Upper lobe of left lung (tissue), 6 donors: ENCODE data around the gene TBC1D5. TPM values are rescaled to one million over a fixed set of nuclear protein-coding genes. Genes with fewer than 3 reads are reported as not detected.

Experiments used
- ATAC-seq, 2 donors: fragments of 200-7000 bp; cut with Tn5 transposase; one replicate each; pipeline ENCODE4 v1.9.1; 2022; ENCODE audit warnings: mild to moderate bottlenecking in 2 of 2, moderate library complexity in 2 of 2; ENCODE audit not compliant: low FRiP score in 2 of 2
- DNase-seq, 2 donors: peaks; one replicate each; pipeline ENCODE4 v3.0.0-alpha.2; 2019 to 2020
- H3K27ac ChIP-seq, 4 donors: fragments of 200-600 bp; sonication (generic); one replicate each; pipeline ENCODE4 v1.5.1; 2016 to 2019
- H3K27me3 ChIP-seq, 4 donors: fragments of 200-600 bp; sonication (generic); one replicate each; pipeline ENCODE4 v1.5.1; 2017 to 2019
- H3K36me3 ChIP-seq, 4 donors: fragments of 200-600 bp; sonication (generic); one replicate each; pipeline ENCODE4 v1.5.1; 2016 to 2019
- H3K4me1 ChIP-seq, 4 donors: fragments of 200-600 bp; sonication (generic); one replicate each; pipeline ENCODE4 v1.5.1; 2018 to 2019
- H3K4me3 ChIP-seq, 4 donors: fragments of 200-600 bp; sonication (generic); one replicate each; pipeline ENCODE4 v1.5.1; 2017 to 2019; ENCODE audit warnings: mild to moderate bottlenecking in 2 of 4, moderate library complexity in 1 of 4
- H3K9me3 ChIP-seq, 4 donors: fragments of 200-600 bp; sonication (generic); one replicate each; pipeline ENCODE4 v1.5.1; 2018 to 2019
- EP300 ChIP-seq, 4 donors: sonication (generic); formaldehyde crosslinking; IDR thresholded peaks; one replicate each; pipeline ENCODE4 v1.5.1; 2017; ENCODE audit warnings: antibody characterized with exemption in 4 of 4, control low read depth in 2 of 4
- POLR2A ChIP-seq, 4 donors: fragments of 450-650 bp; IDR thresholded peaks; one replicate each; pipeline ENCODE4 v1.5.1; 2016 to 2017; ENCODE audit warnings: antibody characterized with exemption in 4 of 4, mild to moderate bottlenecking in 2 of 4
- POLR2AphosphoS5 ChIP-seq, 2 donors: sonication (generic); formaldehyde crosslinking; IDR thresholded peaks; one replicate each; pipeline ENCODE4 v1.5.1; 2017; ENCODE audit warnings: antibody characterized with exemption in 2 of 2
- WGBS, 2 donors: methylation state at CpG; one replicate each; pipeline ENCODE4 v1.1.5; 2017 to 2018; 5-methylcytosine and 5-hydroxymethylcytosine counted together
- total RNA-seq, 6 donors: library from RNA; depleted of rRNA in 4 of 6; stranded (reverse); fragments of >200 nt in 4 of 6; gene quantifications; one replicate each; pipeline versions ENCODE4 v1.1.0 to v1.2.1, GENCODE V29; 2016 to 2021
- TF ChIP-seq, protein P1 (sequence below), 6 experiments: fragments of 450-650 bp in 4 of 6; fragments of 200-600 bp in 2 of 6; sonication (generic) in 2 of 6; IDR thresholded peaks; one replicate each; pipeline ENCODE4 v1.5.1; 2016 to 2019; ENCODE audit warnings: antibody characterized with exemption in 6 of 6
- donor health status: DM: no; HTN: no; CAD: no; lungs with moderate emphysema.
- donor health status: DM: no; HTN: yes; CAD: no; lungs with severe emphysema.

TBC1D5 gene
- total RNA-seq, 6 donors from 2014 or later, result 53.0 to 135 (median 63.3) TPM

- Histone ChIP-seq H3K36me3 (no peaks in the 10 kb centered on the region), H3K4me1 (no peaks in the 10 kb centered on the region), H3K9me3 (no peaks in the 10 kb centered on the region), H3K4me3 (no peak overlapping the region), H3K27ac (no peak overlapping the region), H3K27me3 (no peaks in the 10 kb centered on the region)
- WGBS, 2 donors, result 84 to 100% methylated on average over 1 of the region's 1 CpG
- no peak for TF ChIP-seq POLR2A (IDR thresholded peaks at IDR 0.05)
- TF ChIP-seq POLR2AphosphoS5 (IDR thresholded peaks at IDR 0.05), result no peak
- no peak for TF ChIP-seq EP300 (IDR thresholded peaks at IDR 0.05)
- TF ChIP-seq, protein P1, sequence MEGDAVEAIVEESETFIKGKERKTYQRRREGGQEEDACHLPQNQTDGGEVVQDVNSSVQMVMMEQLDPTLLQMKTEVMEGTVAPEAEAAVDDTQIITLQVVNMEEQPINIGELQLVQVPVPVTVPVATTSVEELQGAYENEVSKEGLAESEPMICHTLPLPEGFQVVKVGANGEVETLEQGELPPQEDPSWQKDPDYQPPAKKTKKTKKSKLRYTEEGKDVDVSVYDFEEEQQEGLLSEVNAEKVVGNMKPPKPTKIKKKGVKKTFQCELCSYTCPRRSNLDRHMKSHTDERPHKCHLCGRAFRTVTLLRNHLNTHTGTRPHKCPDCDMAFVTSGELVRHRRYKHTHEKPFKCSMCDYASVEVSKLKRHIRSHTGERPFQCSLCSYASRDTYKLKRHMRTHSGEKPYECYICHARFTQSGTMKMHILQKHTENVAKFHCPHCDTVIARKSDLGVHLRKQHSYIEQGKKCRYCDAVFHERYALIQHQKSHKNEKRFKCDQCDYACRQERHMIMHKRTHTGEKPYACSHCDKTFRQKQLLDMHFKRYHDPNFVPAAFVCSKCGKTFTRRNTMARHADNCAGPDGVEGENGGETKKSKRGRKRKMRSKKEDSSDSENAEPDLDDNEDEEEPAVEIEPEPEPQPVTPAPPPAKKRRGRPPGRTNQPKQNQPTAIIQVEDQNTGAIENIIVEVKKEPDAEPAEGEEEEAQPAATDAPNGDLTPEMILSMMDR (IDR thresholded peaks at IDR 0.05), result no peak
- ATAC-seq, result no peak
- DNase-seq, result no peak
These were observed 382.5 kb downstream of the TBC1D5 start for GRCh38 chr3:17359911-17360310.

GRCh38 chr3:17357035-17357710 is 385.3 kb downstream of the TBC1D5 start:
- TF ChIP-seq POLR2AphosphoS5 (IDR thresholded peaks at IDR 0.05) (no peak), EP300 (IDR thresholded peaks at IDR 0.05) (no peak), POLR2A (IDR thresholded peaks at IDR 0.05) (no peak)
- WGBS, 2 donors, result 91% methylated on average over 5 of the region's 5 CpGs
- no peaks in the 10 kb centered on the region for H3K27me3 ChIP-seq
- ATAC-seq (no peak), DNase-seq (no peak)
- H3K4me1 ChIP-seq, result no peaks in the 10 kb centered on the region
- H3K27ac ChIP-seq, result no peak overlapping the region
- no peaks in the 10 kb centered on the region for H3K9me3 ChIP-seq
- no peak overlapping the region for H3K4me3 ChIP-seq
- no peaks in the 10 kb centered on the region for H3K36me3 ChIP-seq

DNA sequence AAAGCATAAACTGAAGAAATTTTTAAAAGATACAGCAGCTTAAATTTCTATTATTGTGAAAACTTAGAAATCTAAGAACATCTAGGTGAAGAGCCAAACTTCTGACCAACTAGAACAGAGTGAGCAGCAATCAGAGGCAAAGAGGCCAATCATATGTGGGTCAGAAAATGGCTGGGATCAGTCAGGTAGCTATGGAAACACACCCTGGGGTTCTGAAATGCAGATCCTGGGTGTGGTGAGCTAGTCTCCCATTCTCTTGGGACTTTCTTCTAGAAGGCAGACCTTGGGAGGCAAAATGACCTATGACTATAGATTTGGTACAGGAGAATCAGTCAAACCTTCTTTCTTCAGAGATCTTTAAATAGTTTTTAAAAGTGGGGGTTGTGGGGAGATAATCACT is 385.8 kb downstream of the TBC1D5 start:
- TF ChIP-seq EP300 (IDR thresholded peaks at IDR 0.05), result no peak
- no peak for TF ChIP-seq POLR2A (IDR thresholded peaks at IDR 0.05)
- TF ChIP-seq POLR2AphosphoS5 (IDR thresholded peaks at IDR 0.05), result no peak
- TF ChIP-seq, protein P1 (IDR thresholded peaks at IDR 0.05), result no peak
- no peak overlapping the region for H3K4me3 ChIP-seq
- no peaks in the 10 kb centered on the region for H3K36me3 ChIP-seq
- DNase-seq (no peak), ATAC-seq (no peak)
- H3K27me3 ChIP-seq, result no peaks in the 10 kb centered on the region
- H3K4me1 ChIP-seq, result no peaks in the 10 kb centered on the region
- H3K27ac ChIP-seq, result no peak overlapping the region
- no peaks in the 10 kb centered on the region for H3K9me3 ChIP-seq

GRCh38 chr3:17355591-17355990 is 386.8 kb downstream of the TBC1D5 start:
- WGBS, 2 donors, result 95% methylated on average over 1 of the region's 1 CpG
- Histone ChIP-seq H3K4me3 (no peak overlapping the region), H3K27me3 (no peaks in the 10 kb centered on the region), H3K4me1 (no peaks in the 10 kb centered on the region), H3K27ac (no peak overlapping the region), H3K36me3 (no peaks in the 10 kb centered on the region), H3K9me3 (no peaks in the 10 kb centered on the region)
- TF ChIP-seq, protein P1 (IDR thresholded peaks at IDR 0.05), result no peak
- TF ChIP-seq EP300 (IDR thresholded peaks at IDR 0.05) (no peak), POLR2AphosphoS5 (IDR thresholded peaks at IDR 0.05) (no peak), POLR2A (IDR thresholded peaks at IDR 0.05) (no peak)
- no peak for DNase-seq
- ATAC-seq, result no peak

- ATAC-seq (no peak), DNase-seq (no peak)
- Histone ChIP-seq H3K27ac (no peak overlapping the region), H3K4me3 (no peak overlapping the region), H3K36me3 (no peaks in the 10 kb centered on the region), H3K9me3 (no peaks in the 10 kb centered on the region), H3K4me1 (no peaks in the 10 kb centered on the region), H3K27me3 (no peaks in the 10 kb centered on the region)
- WGBS, 2 donors, result 86 to 88% methylated on average over 3 of the region's 3 CpGs
- TF ChIP-seq, protein P1 (IDR thresholded peaks at IDR 0.05), result no peak
- TF ChIP-seq POLR2A (IDR thresholded peaks at IDR 0.05), result no peak
- TF ChIP-seq EP300 (IDR thresholded peaks at IDR 0.05), result no peak
- no peak for TF ChIP-seq POLR2AphosphoS5 (IDR thresholded peaks at IDR 0.05)
These were observed 388.1 kb downstream of the TBC1D5 start for GRCh38 chr3:17354341-17354740.
